HG03520 (cell line): ENCODE measurements around the gene PCDHB12.
"Not testable (repeated sequence)": the region's sequence is repeated elsewhere in the genome, so short reads cannot be mapped to it uniquely, and the experiment has no call there.

Experiments
- ATAC-seq: cut with Tn5 transposase; IDR thresholded peaks from one replicate; pipeline ENCODE4 v1.9.1; 2021; ENCODE audit warnings: mild to moderate bottlenecking, moderate library complexity; ENCODE audit not compliant: unreplicated experiment

Gene PCDHB12

GRCh38 chr5:141208478-141208877, at the start of gene PCDHB12:
TSS of gene PCDHB12 (plus strand) at chr5:141208719. CDS start at chr5:141208908, 189 bp downstream.
- ATAC-seq, result no peak

GRCh38 chr5:141172381-141173204, 35.9 kb upstream of the PCDHB12 start, which contains the start of gene PCDHB7:
TSS of gene PCDHB7 (plus strand) at chr5:141172644. CDS start at chr5:141172836, 192 bp downstream.
- ATAC-seq, result no peak

DNA sequence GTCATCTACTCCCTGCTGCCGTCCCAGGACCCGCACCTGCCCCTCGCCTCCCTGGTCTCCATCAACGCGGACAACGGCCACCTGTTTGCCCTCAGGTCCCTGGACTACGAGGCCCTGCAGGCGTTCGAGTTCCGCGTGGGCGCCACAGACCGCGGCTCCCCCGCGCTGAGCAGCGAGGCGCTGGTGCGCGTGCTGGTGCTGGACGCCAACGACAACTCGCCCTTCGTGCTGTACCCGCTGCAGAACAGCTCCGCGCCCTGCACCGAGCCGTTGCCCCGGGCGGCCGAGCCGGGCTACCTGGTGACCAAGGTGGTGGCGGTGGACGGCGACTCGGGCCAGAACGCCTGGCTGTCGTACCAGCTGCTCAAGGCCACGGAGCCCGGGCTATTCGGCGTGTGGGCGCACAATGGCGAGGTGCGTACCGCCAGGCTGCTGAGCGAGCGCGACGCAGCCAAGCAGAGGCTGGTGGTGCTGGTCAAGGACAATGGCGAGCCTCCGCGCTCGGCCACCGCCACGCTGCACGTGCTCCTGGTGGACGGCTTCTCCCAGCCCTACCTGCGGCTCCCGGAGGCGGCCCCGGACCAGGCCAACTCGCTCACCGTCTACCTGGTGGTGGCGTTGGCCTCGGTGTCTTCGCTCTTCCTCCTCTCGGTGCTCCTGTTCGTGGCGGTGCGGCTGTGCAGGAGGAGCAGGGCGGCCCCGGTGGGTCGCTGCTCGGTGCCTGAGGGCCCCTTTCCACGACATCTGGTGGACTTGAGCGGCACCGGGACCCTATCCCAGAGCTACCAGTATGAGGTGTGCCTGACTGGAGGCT, 34.0 kb upstream of the PCDHB12 start:
- not testable (repeated sequence) for ATAC-seq

DNA sequence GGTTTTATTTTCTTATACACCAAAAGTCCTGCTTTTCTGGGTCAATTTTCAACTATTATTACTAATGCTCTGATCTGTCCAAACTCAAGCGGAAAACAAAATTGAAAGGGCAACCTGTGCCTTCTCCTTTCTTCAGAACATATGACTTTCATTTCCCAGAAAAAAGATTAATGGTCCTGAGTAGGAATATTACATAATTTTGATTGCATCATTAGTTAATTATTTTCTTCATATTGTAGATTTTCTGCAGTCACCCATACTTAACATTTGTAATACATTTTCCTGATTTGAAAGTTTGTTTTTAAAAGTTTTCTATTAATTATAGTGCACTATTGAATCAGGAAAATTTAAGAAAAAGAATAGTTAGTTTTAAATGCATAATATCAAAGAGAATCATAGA, 32.6 kb upstream of the PCDHB12 start:
- no peak for ATAC-seq

- ATAC-seq, result not testable (repeated sequence)
Measured at GRCh38 chr5:141177577-141178191, 30.8 kb upstream of the PCDHB12 start, which contains the start of gene PCDHB8. TSS of gene PCDHB8 (plus strand) at chr5:141177790. CDS start at chr5:141178035, 245 bp downstream.

DNA sequence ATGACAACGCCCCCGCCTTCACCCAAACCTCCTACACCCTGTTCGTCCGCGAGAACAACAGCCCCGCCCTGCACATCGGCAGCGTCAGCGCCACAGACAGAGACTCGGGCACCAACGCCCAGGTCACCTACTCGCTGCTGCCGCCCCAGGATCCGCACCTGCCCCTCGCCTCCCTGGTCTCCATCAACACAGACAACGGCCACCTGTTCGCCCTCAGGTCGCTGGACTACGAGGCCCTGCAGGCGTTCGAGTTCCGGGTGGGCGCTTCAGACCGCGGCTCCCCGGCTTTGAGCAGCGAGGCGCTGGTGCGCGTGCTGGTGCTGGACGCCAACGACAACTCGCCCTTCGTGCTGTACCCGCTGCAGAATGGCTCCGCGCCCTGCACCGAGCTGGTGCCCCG, 29.1 kb upstream of the PCDHB12 start:
- ATAC-seq, result not testable (repeated sequence)

DNA sequence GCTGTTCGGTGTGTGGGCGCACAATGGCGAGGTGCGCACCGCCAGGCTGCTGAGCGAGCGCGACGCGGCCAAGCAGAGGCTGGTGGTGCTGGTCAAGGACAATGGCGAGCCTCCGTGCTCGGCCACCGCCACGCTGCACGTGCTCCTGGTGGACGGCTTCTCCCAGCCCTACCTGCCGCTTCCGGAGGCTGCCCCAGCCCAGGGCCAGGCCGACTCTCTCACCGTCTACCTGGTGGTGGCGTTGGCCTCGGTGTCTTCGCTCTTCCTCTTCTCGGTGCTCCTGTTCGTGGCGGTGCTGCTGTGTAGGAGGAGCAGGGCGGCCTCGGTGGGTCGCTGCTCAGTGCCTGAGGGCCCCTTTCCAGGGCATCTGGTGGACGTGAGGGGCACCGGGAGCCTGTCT, 28.6 kb upstream of the PCDHB12 start:
- not testable (repeated sequence) for ATAC-seq

DNA sequence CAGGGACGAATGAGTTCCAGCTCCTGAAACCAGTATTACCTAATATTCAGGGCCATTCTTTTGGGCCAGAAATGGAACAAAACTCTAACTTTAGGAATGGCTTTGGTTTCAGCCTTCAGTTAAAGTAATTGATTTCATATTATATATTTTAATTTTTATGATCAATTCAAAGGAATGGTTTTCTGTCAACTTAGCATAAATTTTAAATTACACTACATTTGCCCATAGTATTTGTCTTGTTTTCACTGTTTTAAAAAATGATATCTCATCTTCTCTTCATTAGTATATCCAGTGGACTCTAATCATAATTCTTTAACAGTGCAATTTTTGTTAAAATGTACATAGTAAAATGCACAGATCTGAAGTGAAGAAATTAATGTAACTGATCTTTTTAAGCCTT, 28.2 kb upstream of the PCDHB12 start:
- ATAC-seq, result no peak

DNA sequence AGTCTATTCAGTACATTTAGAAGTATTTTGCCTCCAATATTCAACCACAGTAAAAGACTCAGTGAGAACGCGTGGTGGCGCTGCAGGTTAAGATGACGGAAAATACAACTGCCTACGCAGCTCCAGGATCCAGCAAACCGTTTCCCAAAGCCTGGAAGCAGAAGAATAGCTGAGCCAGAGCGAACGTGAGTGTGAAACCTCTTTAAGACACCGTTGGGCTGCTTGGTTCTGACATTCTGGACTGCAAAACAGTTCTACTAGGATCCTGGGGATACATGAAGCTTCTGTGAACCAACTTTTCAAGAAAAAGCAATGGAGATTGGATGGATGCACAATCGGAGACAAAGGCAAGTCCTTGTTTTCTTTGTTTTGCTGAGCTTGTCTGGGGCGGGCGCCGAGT, 26.3 kb upstream of the PCDHB12 start, which contains the start of gene PCDHB16:
TSS of gene PCDHB16 (plus strand) at position 140 of the 400 bp plus-strand sequence. CDS start at position 313, 173 bp downstream.
- no peak for ATAC-seq

DNA sequence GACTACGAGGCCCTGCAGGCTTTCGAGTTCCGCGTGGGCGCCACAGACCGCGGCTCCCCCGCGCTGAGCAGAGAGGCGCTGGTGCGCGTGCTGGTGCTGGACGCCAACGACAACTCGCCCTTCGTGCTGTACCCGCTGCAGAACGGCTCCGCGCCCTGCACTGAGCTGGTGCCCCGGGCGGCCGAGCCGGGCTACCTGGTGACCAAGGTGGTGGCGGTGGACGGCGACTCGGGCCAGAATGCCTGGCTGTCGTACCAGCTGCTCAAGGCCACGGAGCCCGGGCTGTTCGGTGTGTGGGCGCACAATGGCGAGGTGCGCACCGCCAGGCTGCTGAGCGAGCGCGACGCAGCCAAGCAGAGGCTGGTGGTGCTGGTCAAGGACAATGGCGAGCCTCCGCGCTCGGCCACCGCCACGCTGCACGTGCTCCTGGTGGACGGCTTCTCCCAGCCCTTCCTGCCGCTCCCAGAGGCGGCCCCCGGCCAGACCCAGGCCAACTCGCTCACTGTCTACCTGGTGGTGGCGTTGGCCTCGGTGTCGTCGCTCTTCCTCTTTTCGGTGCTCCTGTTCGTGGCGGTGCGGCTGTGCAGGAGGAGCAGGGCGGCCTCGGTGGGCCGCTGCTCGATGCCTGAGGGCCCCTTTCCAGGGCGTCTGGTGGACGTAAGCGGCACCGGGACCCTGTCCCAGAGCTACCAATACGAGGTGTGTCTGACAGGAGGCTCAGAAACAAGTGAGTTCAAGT, 24.2 kb upstream of the PCDHB12 start:
- ATAC-seq, result not testable (repeated sequence)

DNA sequence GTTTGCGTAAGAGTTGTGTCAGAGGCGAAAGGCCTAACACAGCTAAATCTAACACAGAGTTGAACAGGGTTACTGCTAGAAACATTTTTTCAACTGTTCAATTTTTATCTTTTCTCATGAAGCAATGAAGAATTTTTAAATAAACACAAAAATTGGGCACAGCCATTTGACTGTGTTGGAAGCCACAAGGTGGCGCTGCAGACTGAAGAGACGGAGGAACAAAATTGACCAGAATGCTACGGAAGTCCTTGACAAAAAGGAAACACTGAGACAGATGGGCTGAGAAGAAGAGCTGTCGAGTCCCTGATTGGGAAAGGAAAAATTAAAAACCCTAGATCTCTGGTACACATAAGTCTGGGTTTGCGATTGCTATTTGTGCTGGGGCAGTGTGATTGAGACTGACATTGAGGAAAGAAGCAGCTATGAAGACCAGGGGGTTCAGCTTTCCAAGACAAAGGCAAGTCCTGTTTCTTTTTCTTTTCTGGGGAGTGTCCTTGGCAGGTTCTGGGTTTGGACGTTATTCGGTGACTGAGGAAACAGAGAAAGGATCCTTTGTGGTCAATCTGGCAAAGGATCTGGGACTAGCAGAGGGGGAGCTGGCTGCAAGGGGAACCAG, 21.5 kb upstream of the PCDHB12 start, which contains the start of gene PCDHB9:
TSS of gene PCDHB9 (plus strand) at position 265 of the 616 bp plus-strand sequence. CDS start at position 423, 158 bp downstream.
- no peak for ATAC-seq

DNA sequence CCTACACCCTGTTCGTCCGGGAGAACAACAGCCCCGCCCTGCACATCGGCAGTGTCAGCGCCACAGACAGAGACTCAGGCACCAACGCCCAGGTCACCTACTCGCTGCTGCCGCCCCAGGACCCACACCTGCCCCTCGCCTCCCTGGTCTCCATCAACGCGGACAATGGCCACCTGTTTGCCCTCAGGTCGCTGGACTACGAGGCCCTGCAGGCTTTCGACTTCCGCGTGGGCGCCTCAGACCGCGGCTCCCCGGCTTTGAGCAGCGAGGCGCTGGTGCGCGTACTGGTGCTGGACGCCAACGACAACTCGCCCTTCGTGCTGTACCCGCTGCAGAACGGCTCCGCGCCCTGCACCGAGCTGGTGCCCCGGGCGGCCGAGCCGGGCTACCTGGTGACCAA, 19.8 kb upstream of the PCDHB12 start:
- ATAC-seq, result not testable (repeated sequence)

GRCh38 chr5:141189131-141189530, 19.4 kb upstream of the PCDHB12 start:
- not testable (repeated sequence) for ATAC-seq

DNA sequence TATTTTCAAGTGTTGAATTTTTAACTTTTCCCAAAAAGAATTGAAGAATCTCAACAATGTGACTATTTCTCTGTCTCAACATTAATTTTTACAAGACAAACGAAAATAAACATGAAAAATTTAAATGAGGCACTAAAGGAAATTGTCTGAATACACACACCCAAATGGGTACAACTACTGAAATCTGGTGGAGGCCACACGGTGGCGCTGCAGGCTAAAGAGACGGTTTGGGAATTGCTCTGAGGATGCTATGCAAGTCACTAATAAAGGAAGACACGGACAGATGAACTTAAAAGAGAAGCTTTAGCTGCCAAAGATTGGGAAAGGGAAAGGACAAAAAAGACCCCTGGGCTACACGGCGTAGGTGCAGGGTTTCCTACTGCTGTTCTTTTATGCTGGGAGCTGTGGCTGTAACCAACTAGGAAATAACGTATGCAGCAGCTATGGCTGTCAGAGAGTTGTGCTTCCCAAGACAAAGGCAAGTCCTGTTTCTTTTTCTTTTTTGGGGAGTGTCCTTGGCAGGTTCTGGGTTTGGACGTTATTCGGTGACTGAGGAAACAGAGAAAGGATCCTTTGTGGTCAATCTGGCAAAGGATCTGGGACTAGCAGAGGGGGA, 16.3 kb upstream of the PCDHB12 start, which contains the start of gene PCDHB10:
TSS of gene PCDHB10 (plus strand) at position 244 of the 616 bp plus-strand sequence. CDS start at position 444, 200 bp downstream.
- ATAC-seq, result no peak

- ATAC-seq, result not testable (repeated sequence)
Measured at GRCh38 chr5:141194332-141194731, 14.2 kb upstream of the PCDHB12 start.

- no peak for ATAC-seq
Measured at GRCh38 chr5:141196363-141196762, 12.2 kb upstream of the PCDHB12 start.

- no peak for ATAC-seq
Measured at GRCh38 chr5:141199359-141200235, 8.9 kb upstream of the PCDHB12 start, which contains the start of gene PCDHB11. TSS of gene PCDHB11 (plus strand) at chr5:141199627. CDS start at chr5:141199775, 148 bp downstream.

DNA sequence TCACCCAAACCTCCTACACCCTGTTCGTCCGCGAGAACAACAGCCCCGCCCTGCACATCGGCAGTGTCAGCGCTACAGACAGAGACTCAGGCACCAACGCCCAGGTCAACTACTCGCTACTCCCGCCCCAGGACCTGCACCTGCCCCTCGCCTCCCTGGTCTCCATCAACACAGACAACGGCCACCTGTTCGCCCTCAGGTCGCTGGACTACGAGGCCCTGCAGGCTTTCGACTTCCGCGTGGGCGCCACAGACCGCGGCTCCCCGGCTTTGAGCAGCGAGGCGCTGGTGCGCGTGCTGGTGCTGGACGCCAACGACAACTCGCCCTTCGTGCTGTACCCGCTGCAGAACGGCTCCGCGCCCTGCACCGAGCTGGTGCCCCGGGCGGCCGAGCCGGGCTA, 7.4 kb upstream of the PCDHB12 start:
- ATAC-seq, result not testable (repeated sequence)
